MV-4-11 (cell line): Measurements from ENCODE around the gene KRTAP3-2.

Experiments
- DNase-seq: peaks from one replicate; lab custom pipeline; 2025; lab: John Stamatoyannopoulos, UW

KRTAP3-2 gene

DNA sequence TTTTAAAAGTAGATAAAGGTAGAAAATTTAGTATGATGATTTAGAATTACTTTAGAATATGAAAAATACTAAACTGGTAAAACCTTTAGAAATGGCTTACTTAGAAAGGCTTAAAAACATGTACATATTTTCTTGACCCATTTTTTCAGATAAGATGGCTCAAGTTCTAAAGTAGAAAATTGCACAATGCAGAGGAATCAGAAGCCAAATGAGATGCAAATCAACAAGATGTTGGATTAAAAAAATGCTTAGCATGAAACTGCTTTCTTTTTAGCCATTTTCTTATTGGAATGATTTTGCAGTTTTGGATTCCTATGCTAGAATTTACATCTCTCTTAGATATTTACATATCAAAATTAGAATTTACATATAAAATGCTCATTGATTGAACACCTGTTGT is 10.7 kb upstream of the KRTAP3-2 start:
- no peak for DNase-seq

DNA sequence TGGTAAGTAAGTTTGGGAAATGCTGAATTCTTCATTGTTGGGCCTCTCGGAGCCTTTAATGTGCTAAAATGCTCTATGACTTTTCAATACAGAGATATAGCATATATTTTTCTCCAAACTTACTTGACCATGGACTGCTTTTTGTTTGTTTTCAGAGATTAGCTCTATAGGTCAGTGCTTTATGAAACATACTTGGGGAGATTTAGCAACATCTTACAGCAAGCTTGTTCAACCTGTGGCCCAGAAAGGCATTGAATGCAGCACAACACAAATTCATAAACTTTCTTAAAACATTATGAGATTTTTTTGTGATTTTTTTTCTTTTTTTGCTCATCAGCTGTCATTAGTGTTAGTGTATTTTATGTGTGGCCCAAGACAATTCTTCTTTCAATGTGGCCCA is 10.2 kb upstream of the KRTAP3-2 start:
- DNase-seq = no peak

- no peak for DNase-seq
Observed at GRCh38 chr17:41009301-41009760, 9.6 kb upstream of the KRTAP3-2 start.

DNA sequence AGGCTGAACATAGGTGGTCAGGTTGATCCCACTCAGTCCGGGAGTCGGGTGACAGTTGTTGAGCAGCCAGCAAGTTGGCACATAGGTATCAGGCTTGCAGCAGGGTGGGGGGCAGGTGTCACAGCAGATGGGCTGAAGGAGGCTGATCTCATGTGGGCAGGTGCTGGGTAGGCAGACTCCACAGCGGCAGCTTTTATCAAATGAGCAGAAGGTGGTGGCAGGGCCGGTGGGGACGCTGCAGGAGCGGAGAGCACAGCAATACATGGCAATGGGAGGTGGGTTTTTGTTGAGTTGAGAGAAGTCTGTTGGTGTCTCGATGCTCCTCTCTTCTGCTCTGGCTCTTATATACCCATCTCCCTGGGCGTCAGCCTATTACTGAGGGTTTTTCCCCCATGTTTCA is 9.1 kb upstream of the KRTAP3-2 start, which contains the start of gene KRTAP3-1:
Gene KRTAP3-1, minus strand, starts transcription at position 318 of the 400 bp plus-strand sequence. Its CDS starts 54 bp downstream, at position 264.
- no peak for DNase-seq

DNA sequence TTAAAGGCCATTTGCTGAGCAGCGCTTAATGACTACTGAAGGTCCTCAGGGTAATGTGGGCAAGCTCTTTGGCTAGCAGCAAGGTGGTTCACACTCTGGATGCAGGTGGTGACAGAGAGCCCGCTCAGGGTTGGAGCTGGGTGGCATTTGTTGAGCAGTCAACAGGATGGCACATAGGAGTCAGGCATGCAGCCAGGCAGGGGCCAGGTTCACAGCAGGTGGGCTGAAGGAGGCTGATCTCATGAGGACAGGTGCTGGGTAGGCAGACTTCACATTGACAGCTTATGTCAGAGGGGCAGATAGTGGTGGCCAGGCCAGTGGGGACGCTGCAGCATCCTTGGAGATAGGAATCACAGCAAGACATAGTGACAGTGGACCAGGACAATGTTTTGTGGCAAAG is 4.7 kb upstream of the KRTAP3-2 start:
- DNase-seq = no peak

DNA sequence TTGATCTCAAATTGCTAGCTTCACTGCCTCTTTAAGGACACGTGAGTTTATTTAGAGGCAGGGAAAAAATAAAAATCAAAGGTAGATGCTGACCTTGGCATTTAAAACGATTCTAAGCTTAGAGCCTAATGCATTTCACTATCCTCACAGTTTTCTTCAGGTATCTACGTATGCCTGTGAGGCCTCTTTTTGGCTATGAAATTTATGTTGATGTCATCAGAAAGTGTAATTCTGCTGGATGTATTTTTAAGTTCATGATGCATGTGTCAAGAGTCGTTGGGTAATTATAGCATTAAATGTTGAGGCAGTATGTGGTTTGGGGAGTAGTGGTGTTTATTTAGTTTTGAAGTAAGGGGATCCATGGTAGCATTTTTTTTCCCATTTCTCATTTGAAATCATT is 4.2 kb upstream of the KRTAP3-2 start:
- no peak for DNase-seq

DNA sequence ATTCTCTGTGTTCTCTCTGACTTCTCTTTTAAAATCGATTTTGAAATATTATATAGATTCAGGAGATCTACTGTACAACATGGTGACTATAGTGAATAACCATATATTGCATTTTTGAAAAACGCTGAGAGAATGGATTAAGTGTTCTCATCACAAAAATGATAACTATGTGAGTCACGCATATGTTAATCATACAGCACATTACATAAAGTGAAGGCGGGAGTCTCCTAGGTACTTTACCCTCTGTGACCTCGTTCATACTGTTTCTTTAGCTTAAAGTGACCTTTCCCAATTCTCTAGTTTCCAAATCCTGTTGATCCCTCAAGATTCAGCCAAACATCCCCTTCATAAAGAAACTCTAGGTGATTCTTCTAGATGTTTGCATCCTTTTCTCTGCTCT is 3.1 kb upstream of the KRTAP3-2 start:
- no peak for DNase-seq

DNA sequence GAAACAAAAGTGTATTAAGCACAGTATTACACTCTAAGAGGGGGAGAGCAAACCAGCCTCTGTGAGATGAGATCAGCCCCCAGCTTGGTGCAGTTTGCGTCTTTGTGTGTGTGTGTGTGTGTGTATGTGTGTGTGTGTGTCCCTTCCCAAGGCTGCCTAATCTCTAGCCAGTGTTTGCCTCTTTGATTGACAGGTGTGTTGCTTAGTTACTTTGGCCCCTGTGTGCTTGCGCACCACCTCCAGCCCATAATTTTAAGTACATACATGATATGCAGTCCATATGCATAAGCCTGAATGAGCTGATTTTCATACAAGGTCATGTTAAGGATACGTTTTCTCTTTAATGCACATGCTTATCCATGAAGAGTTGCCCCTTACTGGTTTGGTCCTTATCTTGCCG is 2.1 kb upstream of the KRTAP3-2 start:
- DNase-seq = no peak

GRCh38 chr17:40997361-40997760 is 2.3 kb downstream of the KRTAP3-2 start:
- no peak for DNase-seq

- DNase-seq = no peak
Observed at GRCh38 chr17:40996829-40997228, 2.9 kb downstream of the KRTAP3-2 start.

DNA sequence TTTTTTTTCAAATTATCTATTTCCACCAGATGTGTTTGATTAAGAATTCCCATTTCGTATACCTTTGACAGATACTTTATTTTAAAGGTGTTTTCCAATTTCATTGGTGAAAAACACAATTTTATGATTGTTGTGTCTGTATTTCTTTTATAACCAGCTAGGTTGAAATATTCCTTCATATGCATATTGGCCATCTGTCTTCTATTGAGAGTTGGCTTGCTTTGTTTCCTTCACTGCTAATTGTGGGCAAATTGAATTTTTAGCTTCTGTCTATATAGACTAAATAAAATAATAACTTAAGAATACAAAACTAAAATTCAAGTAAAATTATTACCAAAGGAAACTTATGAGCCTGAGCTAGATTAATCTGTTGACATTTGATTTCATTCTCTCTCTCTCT is 4.6 kb downstream of the KRTAP3-2 start:
- DNase-seq = no peak

- DNase-seq = no peak
Observed at GRCh38 chr17:40993839-40994238, 5.9 kb downstream of the KRTAP3-2 start, which contains the start of gene KRTAP3-3. TSS of gene KRTAP3-3 (minus strand) at chr17:40994164. CDS start at chr17:40994097, 67 bp downstream.

DNA sequence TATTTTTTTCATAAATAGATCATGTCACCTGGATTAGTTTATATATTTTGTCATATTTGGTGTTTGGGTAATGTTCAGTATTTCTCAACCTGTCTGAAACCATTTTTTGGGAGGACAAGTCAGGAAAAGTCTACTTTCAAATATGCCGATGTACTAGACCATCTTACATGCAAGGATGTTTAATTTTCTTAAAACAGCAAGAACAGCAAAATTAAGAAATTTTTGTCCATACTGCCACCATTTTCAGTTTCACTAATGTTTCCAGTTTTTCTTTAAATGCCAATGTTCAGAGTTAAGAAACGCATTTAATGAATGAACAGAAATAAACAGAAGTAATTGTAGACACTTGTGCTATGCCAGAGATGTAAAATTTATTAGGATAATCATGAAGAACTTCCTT is 6.6 kb downstream of the KRTAP3-2 start:
- no peak for DNase-seq

DNA sequence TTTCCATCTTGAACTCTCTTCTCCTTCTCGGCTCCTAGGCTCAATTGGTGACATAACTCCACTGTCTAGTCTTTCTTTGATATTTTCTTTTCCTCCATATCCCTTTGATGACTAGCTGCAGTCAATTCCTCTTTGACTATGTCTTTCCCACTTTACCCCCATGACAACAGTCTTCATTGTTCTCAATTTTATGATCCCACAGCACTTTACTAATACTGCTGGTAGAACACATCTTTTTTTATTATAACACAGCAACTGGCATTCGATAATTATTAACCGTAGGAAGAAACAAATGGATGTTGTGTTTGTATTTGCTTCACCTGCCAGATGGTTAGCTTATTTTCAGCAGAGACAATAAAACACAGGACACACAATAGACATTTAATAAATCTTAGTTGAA is 7.0 kb downstream of the KRTAP3-2 start:
- no peak for DNase-seq

DNA sequence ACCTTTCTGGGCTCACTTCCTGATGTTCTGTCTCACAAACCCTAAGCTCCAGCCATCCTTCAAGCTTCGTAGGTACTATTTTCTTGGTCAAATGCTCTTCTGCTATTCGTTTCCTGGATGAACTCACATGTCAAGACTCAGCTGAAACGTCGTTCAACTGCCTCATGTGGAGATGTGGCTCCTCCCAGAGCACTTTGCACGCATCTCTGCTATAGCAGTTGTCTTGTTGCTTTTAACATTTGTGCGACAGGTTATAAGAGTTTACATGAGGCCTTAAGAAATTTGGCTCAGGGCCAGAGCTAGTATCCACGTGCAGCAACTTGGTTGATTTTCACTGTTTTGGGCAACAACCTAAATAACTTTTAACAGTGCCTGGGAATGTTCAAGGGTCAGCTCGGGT is 12.8 kb downstream of the KRTAP3-2 start:
- DNase-seq = no peak

DNA sequence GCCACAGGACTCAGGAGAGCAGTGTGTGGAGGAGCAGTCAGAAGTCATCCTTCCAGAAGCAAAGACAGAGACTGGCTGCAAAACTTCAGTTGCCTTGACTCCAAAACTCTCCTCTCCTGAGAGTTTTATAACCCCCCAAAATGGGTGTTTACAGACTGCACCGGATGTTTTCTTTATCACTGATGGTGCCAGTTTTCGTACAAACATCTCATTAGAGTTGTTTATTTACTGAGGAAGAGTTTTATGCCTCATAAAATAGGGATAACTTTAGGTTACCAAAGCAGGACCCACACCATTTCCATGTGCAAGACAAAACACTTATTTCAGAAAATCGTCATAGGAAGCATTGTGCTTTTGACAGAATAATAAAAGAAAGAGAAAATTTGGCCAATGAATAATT is 15.5 kb downstream of the KRTAP3-2 start, which contains the start of gene KRT40:
Gene KRT40, minus strand, starts transcription at position 101 of the 400 bp plus-strand sequence. Its CDS starts 53 bp downstream, at position 48.
- no peak for DNase-seq

GRCh38 chr17:40981115-40981514 is 18.6 kb downstream of the KRTAP3-2 start:
- no peak for DNase-seq

DNA sequence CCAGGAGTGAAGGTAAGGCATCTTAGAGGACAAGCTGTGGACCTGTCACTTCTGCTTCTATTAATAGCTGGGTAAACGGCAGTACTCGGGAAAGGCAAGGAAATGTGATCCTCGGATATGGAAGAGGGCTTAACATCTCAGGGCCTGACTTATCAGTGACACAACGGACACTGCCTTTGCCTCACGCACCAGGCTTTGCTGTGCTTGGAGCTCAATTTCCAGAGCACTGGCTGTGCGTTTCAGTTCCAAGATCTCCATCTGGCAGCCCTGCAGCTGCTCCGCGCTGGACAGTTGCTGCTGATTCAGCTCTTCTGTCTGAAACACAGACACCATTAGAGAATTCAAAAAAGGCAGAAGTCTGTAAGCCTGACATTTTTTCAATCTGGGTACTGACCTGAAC is 19.1 kb downstream of the KRTAP3-2 start:
- DNase-seq = no peak

- no peak for DNase-seq
Observed at GRCh38 chr17:40980117-40980516, 19.6 kb downstream of the KRTAP3-2 start.

- no peak for DNase-seq
Observed at GRCh38 chr17:40978575-40979151, 21.0 kb downstream of the KRTAP3-2 start.

DNA sequence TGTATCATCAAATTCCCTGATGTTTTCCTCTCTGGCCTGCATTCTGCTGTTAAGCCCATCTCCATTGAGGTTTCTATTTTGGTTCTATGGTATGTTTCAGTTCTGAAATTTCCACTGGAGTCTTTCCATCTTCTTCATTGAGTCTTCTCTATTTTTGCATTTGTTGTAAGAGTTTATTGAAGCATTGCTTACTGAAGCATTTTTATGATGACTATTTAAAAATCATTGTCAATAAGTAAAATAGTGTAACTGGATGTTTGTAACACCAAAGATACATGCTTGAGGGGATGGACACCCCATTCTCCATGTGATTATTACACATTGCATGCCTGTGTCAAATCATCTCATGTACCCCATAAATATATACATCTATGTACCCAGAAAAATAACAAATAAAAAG is 24.2 kb downstream of the KRTAP3-2 start:
- no peak for DNase-seq

DNA sequence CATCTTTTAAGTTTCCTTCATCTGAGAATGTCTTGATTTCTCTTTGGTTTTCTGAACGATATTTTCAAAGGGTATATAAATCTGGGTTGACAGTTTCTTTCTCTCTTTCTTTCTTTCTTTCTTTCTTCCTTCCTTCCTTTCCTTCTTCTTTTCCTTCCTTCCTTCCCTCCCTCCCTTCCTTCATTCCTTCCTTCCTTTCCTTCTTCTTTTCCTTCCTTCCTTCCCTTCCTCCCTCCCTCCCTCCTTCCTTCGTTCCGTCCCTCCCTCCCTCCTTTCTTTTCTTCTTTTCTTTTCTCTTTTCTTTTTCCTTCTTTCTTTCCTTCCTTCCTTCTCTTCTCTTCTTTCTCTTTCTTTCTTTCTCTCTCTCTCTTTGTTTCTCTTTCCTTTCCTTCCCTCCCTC is 25.3 kb downstream of the KRTAP3-2 start:
- no peak for DNase-seq

DNA sequence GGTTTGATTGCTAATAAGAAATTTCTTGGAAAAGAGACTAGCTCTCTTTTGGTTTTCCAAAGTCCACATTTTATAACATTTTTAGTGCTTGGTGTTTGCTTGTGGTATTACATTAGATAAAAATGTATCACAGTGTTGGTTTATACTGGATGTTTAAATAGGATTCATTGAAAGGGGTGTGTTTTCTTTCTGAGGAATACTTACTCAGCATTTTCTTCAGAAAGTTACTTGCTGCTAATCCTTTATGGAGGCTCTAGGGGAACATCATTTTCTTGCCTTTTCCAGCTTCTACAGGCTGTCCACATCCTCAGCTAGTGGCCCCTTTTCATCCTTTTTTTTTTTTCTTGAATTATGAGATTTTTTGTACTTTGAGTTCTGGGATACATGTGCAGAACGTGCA is 32.1 kb downstream of the KRTAP3-2 start:
- no peak for DNase-seq

DNA sequence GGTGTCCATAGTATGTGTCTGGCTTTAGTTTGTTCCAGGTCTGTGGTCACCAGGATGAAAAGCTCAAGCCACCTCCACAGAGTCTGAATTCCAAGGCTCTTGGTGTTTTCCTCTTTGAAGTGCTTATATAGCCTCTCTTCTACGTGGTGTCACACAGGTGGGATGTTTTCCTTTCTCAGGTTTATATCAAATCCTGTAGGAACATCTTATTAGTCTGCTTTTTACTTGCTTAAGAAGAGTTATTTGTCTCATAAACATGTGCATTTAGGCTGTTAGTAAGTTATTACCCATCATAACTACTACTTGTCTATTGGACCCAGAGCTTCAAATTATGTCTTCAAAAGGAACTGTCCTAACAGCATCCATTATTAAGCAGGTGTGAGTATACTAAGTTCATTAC is 32.9 kb downstream of the KRTAP3-2 start, which contains the start of gene KRT39:
Gene KRT39, minus strand, starts transcription at position 101 of the 400 bp plus-strand sequence. Its CDS starts 92 bp downstream, at position 9.
- no peak for DNase-seq
